Liver (tissue), 3 donors: ENCODE results near the gene ANO8.

ENCODE experiments used
- CTCF ChIP-seq: fragments of 150-350 bp; IDR thresholded peaks from 2 replicates; pipeline ENCODE4 v1.5.1; 2017; ENCODE audit warnings: improper control_type of control experiment, low read depth, low read length; ENCODE audit not compliant: missing input control
- EGR1 ChIP-seq, 2 donors: IDR thresholded peaks; 2 replicates each; pipeline ENCODE4 v1.6.1; 2016 to 2018; ENCODE audit warnings: antibody characterized with exemption in 2 of 2, low read depth in 2 of 2
- FOXA1 ChIP-seq: IDR thresholded peaks from 2 replicates; pipeline ENCODE4 v1.6.1; 2016; ENCODE audit warnings: antibody characterized with exemption
- JUND ChIP-seq, 2 donors: IDR thresholded peaks; 2 replicates each; pipeline ENCODE4 v1.6.1; 2016; ENCODE audit warnings: antibody characterized with exemption in 2 of 2
- MAX ChIP-seq: IDR thresholded peaks from 2 replicates; pipeline ENCODE4 v1.6.1; 2016; ENCODE audit warnings: antibody characterized with exemption
- RAD21 ChIP-seq, 2 donors: IDR thresholded peaks; 2 replicates each; pipeline ENCODE4 v1.6.1; 2016; ENCODE audit warnings: antibody characterized with exemption in 2 of 2, mild to moderate bottlenecking in 2 of 2
- REST ChIP-seq: IDR thresholded peaks from 2 replicates; pipeline ENCODE4 v1.6.1; 2016; ENCODE audit warnings: antibody characterized with exemption, mild to moderate bottlenecking
- TAF1 ChIP-seq: conservative IDR thresholded peaks from 2 replicates; pipeline ENCODE4 v1.6.1; 2016; ENCODE audit warnings: antibody characterized with exemption, mild to moderate bottlenecking
- YY1 ChIP-seq: IDR thresholded peaks from 2 replicates; pipeline ENCODE4 v1.6.1; 2016; ENCODE audit warnings: antibody characterized with exemption, mild to moderate bottlenecking
- ZBTB33 ChIP-seq: IDR thresholded peaks from 2 replicates; pipeline ENCODE4 v1.6.1; 2016; ENCODE audit warnings: antibody characterized with exemption
- donor health status: healthy.
- donor health status: healthy.

GRCh38 chr19:17318966-17319365 lies 15.7 kb downstream of the ANO8 start:
- TF ChIP-seq CTCF = no peak
- no peak for TF ChIP-seq YY1
- no peak for TF ChIP-seq FOXA1
- no peak for TF ChIP-seq REST
- TF ChIP-seq EGR1 (IDR thresholded peaks at IDR 0.05; ENCODE audit: low read depth in 2 of 2) = no peak
- TF ChIP-seq MAX = no peak
- TF ChIP-seq ZBTB33 = no peak
- TF ChIP-seq TAF1 = no peak
- no peak for TF ChIP-seq JUND (IDR thresholded peaks at IDR 0.05)
- no peak for TF ChIP-seq RAD21 (IDR thresholded peaks at IDR 0.05)
